T-helper 2 cell treated with Interferon-gamma antibody and Interleukin-4, amounts not matched to agents 5 μg/mL and 100 μg/mL, for 36 hours (primary cell): ENCODE data around the gene OGFOD2.

Experiments used
- DNase-seq: peaks from one replicate; pipeline ENCODE4 v3.0.0; 2021; ENCODE audit warnings: low spot score
- H3K27ac Mint-ChIP-seq: one replicate; pipeline ENCODE4 v1.8.0; 2021; ENCODE audit warnings: mild to moderate bottlenecking, mixed read lengths
- H3K27me3 Mint-ChIP-seq: one replicate; pipeline ENCODE4 v1.8.0; 2021; ENCODE audit warnings: low read depth, mixed read lengths
- H3K36me3 Mint-ChIP-seq: one replicate; pipeline ENCODE4 v1.8.0; 2021; ENCODE audit warnings: low read depth, mixed read lengths
- H3K4me1 Mint-ChIP-seq: one replicate; pipeline ENCODE4 v1.8.0; 2021; ENCODE audit warnings: low read depth, mixed read lengths
- H3K4me3 Mint-ChIP-seq: one replicate; pipeline ENCODE4 v1.8.0; 2022; ENCODE audit warnings: mild to moderate bottlenecking, moderate library complexity, mixed read lengths
- H3K9me3 Mint-ChIP-seq: one replicate; pipeline ENCODE4 v1.8.0; 2021; ENCODE audit warnings: mixed read lengths

Gene OGFOD2

GRCh38 chr12:122977153-122977552 lies 2.1 kb downstream of the OGFOD2 start:
- no peak overlapping the region for H3K4me3 Mint-ChIP-seq

DNA sequence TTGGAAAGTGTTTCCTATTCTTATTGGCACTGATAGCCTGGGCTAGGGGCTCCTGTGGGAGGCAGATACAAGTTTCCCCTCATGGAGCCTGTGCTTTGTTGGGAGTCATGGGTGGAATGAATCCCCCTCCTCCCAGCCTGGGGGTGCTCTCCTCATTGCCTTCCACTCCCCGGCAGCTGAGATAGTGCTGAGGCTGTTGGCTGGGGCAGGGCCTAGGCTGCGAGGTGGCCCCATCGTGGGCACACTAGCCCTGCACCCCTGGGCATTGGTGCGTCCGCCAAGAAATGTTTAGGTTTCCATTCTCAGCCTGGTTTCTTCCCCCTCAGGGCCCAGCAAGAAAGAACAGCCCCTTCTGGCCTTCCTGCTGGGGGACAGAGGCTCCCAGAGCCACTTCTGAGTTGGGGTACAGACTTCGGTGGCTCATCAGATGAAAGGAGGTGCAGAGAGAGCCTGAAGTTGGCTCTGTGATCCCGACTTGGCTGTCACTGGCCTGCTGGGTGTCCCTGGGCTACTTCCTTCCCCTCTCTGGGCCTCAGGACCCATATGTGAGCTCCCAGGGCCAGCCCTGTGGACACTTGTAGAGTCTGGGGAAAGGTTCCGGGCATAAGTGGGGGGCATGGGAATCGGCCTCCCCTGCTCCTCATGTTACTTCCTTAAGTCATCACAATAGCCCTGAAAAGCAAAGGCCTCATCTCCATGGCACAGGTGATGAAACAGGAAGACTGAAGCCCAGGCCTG lies 2.8 kb downstream of the OGFOD2 start:
- no peaks in the 10 kb centered on the region for H3K9me3 Mint-ChIP-seq
- peaks cover 30% of the 10 kb centered on the region for H3K4me1 Mint-ChIP-seq
- no peak overlapping the region for H3K27ac Mint-ChIP-seq
- no peaks in the 10 kb centered on the region for H3K27me3 Mint-ChIP-seq
- H3K36me3 Mint-ChIP-seq, result peaks cover 6% of the 10 kb centered on the region
- H3K4me3 Mint-ChIP-seq, result peak overlapping the region; percentile 50
- DNase-seq, result no peak

More at GRCh38 chr12:122977153-122977552, 2.1 kb downstream of the OGFOD2 start:
- Mint-ChIP-seq H3K27me3 (no peaks in the 10 kb centered on the region), H3K9me3 (no peaks in the 10 kb centered on the region), H3K27ac (no peak overlapping the region), H3K4me1 (peaks cover 26% of the 10 kb centered on the region), H3K36me3 (peaks cover 5% of the 10 kb centered on the region)
- DNase-seq, result no peak

DNA sequence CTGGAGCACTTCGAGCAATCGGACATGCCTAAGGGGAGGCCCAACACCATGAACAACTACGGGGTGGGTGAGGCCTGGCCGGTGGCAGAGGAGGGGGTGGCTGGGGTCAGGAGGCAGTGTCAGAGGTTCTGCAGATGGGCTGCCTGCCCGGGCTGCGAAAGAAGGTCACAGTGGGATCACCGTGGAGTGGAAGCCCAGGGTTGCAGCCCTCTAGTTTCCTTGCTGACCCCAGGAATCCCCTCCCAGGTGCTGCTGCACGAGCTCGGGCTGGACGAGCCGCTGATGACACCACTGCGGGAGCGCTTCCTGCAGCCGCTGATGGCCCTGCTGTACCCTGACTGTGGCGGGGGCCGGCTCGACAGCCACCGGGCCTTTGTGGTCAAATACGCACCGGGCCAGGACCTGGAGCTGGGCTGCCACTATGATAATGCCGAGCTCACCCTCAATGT lies 3.5 kb downstream of the OGFOD2 start:
- no peak for DNase-seq
- H3K4me1 Mint-ChIP-seq, result peaks cover 33% of the 10 kb centered on the region
- H3K9me3 Mint-ChIP-seq, result no peaks in the 10 kb centered on the region
- no peaks in the 10 kb centered on the region for H3K27me3 Mint-ChIP-seq
- peak overlapping the region; percentile 50 for H3K4me3 Mint-ChIP-seq
- peaks cover 12% of the 10 kb centered on the region for H3K36me3 Mint-ChIP-seq
- H3K27ac Mint-ChIP-seq, result no peak overlapping the region

- H3K27ac Mint-ChIP-seq, result peak overlapping the region; percentile 88
- no peak for DNase-seq
- peaks cover 31% of the 10 kb centered on the region for H3K4me1 Mint-ChIP-seq
- H3K9me3 Mint-ChIP-seq, result no peaks in the 10 kb centered on the region
- H3K27me3 Mint-ChIP-seq, result no peaks in the 10 kb centered on the region
- peaks cover 16% of the 10 kb centered on the region for H3K36me3 Mint-ChIP-seq
- H3K4me3 Mint-ChIP-seq, result peak overlapping the region; percentile 93
Measured at GRCh38 chr12:122979001-122979907, 4.2 kb downstream of the OGFOD2 start.

DNA sequence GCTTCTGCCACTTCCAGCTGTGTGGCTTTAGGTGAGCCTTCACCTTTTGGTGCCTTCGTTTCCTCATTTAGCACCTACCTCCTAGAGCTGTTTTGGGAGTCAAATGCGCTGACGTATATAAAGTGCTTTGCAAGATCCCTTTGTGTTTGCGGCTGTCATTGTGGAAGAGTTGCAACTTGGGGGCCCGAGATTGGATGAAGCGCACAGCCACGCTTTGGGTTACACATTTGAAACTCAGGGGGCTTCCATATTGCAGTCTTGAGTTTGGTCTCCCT lies 4.8 kb downstream of the OGFOD2 start:
- H3K36me3 Mint-ChIP-seq, result peaks cover 20% of the 10 kb centered on the region

DNA sequence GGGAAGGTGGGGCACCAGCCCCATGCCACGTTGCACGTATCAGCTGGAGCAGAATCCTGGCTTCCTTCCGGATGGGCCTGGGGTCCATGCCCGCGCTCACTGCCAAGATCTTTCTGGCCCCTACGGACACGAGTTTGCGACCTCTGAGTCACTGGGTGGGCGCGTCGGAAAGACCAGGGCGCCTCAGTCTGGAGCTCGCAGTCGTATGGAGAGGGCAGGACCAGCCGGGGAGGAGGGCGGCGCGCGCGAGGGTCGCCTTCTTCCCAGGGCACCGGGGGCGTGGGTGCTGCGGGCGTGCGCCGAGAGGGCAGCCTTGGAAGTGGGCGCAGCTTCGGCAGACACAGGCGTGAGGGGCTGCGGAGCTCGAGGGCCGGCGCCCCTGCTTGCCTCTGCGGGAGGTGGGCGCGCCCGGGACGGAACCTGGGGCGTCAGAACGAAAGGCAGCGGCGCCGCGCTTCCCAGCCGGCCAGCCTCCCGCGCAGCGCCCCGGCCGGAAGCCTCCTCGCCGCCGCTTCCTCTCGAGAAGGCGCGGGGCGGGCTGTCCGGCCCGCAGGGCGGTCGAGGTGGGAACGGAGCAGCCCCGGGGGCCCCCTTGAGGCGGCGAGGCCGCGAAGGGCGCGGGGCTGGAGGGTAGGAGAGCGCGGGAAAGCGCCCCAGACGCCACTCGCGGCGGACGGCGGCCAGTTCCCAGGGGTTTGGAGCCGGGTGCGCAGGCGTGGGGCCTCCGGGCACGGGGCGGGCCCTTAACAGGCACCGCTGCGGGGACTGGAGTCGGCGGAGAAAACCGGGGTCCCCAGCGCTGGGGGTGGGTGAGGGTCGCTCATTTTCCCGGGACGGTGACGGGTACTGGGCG lies 5.4 kb downstream of the OGFOD2 start, which contains the start of gene ARL6IP4:
TSS of gene ARL6IP4 (plus strand) at position 499 of the 853 bp plus-strand sequence. CDS start 459 bp downstream, outside the sequence.
- Mint-ChIP-seq H3K9me3 (no peaks in the 10 kb centered on the region), H3K27ac (peak within 1 kb of the TSS; percentile 88), H3K27me3 (no peaks in the 10 kb centered on the region), H3K4me3 (peak within 1 kb of the TSS; percentile 93), H3K4me1 (peaks cover 32% of the 10 kb centered on the region), H3K36me3 (peaks cover 22% of the 10 kb centered on the region)
- peak; percentile 70 for DNase-seq

More for the DNA sequence above, 4.8 kb downstream of the OGFOD2 start:
- no peaks in the 10 kb centered on the region for H3K27me3 Mint-ChIP-seq
- H3K9me3 Mint-ChIP-seq, result no peaks in the 10 kb centered on the region
- no peak for DNase-seq
- peaks cover 32% of the 10 kb centered on the region for H3K4me1 Mint-ChIP-seq
- peak overlapping the region; percentile 88 for H3K27ac Mint-ChIP-seq
- H3K4me3 Mint-ChIP-seq, result peak overlapping the region; percentile 93

- peak overlapping the region; percentile 80 for H3K27ac Mint-ChIP-seq
- H3K4me1 Mint-ChIP-seq, result peaks cover 29% of the 10 kb centered on the region
- peak overlapping the region; percentile 89 for H3K4me3 Mint-ChIP-seq
- no peaks in the 10 kb centered on the region for H3K27me3 Mint-ChIP-seq
- DNase-seq, result no peak
- H3K9me3 Mint-ChIP-seq, result no peaks in the 10 kb centered on the region
- H3K36me3 Mint-ChIP-seq, result peaks cover 22% of the 10 kb centered on the region
Measured at GRCh38 chr12:122981036-122981471, 6.0 kb downstream of the OGFOD2 start.

- H3K27me3 Mint-ChIP-seq, result no peaks in the 10 kb centered on the region
- H3K9me3 Mint-ChIP-seq, result no peaks in the 10 kb centered on the region
- DNase-seq, result no peak
- peaks cover 24% of the 10 kb centered on the region for H3K4me1 Mint-ChIP-seq
- H3K4me3 Mint-ChIP-seq, result peak overlapping the region; percentile 89
- H3K27ac Mint-ChIP-seq, result peak overlapping the region; percentile 80
- peaks cover 22% of the 10 kb centered on the region for H3K36me3 Mint-ChIP-seq
Measured at GRCh38 chr12:122981587-122982476, 6.8 kb downstream of the OGFOD2 start.

DNA sequence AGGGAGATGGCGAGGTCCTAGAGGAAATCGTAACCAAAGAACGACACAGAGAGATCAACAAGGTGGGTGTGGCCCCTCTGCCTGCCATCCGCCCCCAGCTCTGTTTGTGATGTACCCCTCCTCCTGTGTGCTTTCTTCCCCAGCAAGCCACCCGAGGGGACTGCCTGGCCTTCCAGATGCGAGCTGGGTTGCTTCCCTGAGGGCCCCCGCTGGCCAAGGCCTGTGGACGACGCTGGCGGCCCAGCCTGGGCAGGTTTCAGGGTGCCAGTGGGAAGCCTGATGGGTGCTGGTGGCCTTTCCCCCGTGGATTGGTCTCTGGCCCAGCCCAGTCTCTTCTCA lies 7.4 kb downstream of the OGFOD2 start:
- H3K27ac Mint-ChIP-seq, result peak overlapping the region; percentile 10
- peak overlapping the region; percentile 89 for H3K4me3 Mint-ChIP-seq
- H3K27me3 Mint-ChIP-seq, result no peaks in the 10 kb centered on the region
- no peaks in the 10 kb centered on the region for H3K9me3 Mint-ChIP-seq
- H3K4me1 Mint-ChIP-seq, result peaks cover 24% of the 10 kb centered on the region
- peaks cover 22% of the 10 kb centered on the region for H3K36me3 Mint-ChIP-seq
- DNase-seq, result no peak

GRCh38 chr12:122982963-122983788 lies 8.1 kb downstream of the OGFOD2 start:
- peak overlapping the region; percentile 22 for H3K27ac Mint-ChIP-seq
- no peak for DNase-seq
- no peaks in the 10 kb centered on the region for H3K9me3 Mint-ChIP-seq
- peak overlapping the region; percentile 89 for H3K4me3 Mint-ChIP-seq
- no peaks in the 10 kb centered on the region for H3K27me3 Mint-ChIP-seq
- H3K4me1 Mint-ChIP-seq, result peaks cover 24% of the 10 kb centered on the region
- peaks cover 22% of the 10 kb centered on the region for H3K36me3 Mint-ChIP-seq

DNA sequence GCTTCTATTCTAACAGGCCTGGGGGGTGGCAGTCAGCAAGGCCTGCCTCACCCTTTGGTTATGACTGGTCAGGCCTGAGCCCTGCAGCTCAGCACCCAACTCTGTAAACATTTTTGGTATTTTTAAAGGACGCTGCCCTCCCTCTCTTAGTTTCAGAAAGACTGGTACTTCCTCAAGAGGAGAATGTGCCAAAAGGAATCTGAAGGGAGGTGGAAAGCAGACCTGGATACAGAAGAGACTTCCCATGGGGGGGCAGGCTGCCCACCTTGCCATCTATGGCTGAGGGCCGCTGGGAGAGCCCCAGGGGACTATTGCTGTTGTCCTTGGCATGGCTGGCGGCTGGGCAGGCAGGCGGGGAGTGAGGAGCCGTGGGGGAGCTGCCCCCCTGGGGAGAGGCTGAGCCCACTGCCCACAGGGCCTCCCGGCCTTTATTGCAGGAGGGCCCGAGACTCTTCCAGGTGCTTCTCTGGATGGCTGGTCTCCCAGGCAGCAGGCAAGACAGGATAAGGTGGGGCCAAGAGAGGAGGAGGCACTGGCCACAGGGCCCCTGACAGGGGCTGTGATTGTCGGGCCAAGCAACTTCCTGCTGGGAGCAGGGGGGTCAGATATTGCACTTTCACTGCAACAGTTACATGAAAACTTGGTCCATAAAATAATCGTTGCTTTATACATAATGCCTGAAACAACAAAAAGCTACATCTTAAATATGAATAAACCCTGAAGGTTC lies 8.9 kb downstream of the OGFOD2 start:
- H3K36me3 Mint-ChIP-seq, result peaks cover 22% of the 10 kb centered on the region
- peaks cover 24% of the 10 kb centered on the region for H3K4me1 Mint-ChIP-seq
- H3K27me3 Mint-ChIP-seq, result no peaks in the 10 kb centered on the region
- H3K27ac Mint-ChIP-seq, result peak overlapping the region; percentile 22
- no peaks in the 10 kb centered on the region for H3K9me3 Mint-ChIP-seq
- DNase-seq, result no peak
- H3K4me3 Mint-ChIP-seq, result peak overlapping the region; percentile 18
